K562 (cell line): ENCODE data around the gene RNF212B.

ENCODE experiments used
- FOSL1 ChIP-seq: fragments of 200-800 bp; sonication (Bioruptor generic); conservative IDR thresholded peaks from 2 replicates; pipeline ENCODE4 v1.6.1; 2016; ENCODE audit warnings: missing genetic modification characterization, missing compliant biosample characterization
- TCF3 ChIP-seq: sonication (generic); formaldehyde crosslinking; IDR thresholded peaks from 2 replicates; pipeline ENCODE4 v1.4.0; 2020; ENCODE audit warnings: mild to moderate bottlenecking, missing genetic modification reagents
- ZNF239 ChIP-seq: fragments of 250-450 bp; sonication (Bioruptor Pico); IDR thresholded peaks from 2 replicates; pipeline ENCODE4 v1.4.0; 2020; ENCODE audit warnings: mild to moderate bottlenecking

- TF ChIP-seq TCF3 (CRISPR knock-in tag) (no peak), ZNF239 (CRISPR knock-in tag) (no peak), FOSL1 (tag) (no peak)
Measured at GRCh38 chr14:23252006-23252405, 14.3 kb downstream of the RNF212B start.
